PC-9 (cell line): ENCODE data around the gene TMPRSS4. TPM values are rescaled to one million over a fixed set of nuclear protein-coding genes. Genes with fewer than 3 reads are reported as not detected.

Experiments
- BruUV-seq: library from RNA; stranded (reverse); fragments of 400-500 nt; replicated peaks from 2 replicates; lab custom pipeline; 2021; lab: Mats Ljungman, UMichigan
- CTCF ChIA-PET: fragments of 300-600 bp; sonication (Branson Sonifier 250); formaldehyde crosslinking; loops from one replicate; lab custom pipeline; 2022; ENCODE audit warnings: antibody characterized with exemption; lab: Charles Lee
- POLR2A ChIA-PET: fragments of 300-600 bp; sonication (Branson Sonifier 250); formaldehyde crosslinking; loops from one replicate; lab custom pipeline; 2022; ENCODE audit warnings: antibody characterized with exemption; ENCODE audit not compliant: unreplicated experiment; lab: Charles Lee
- DNase-seq, 2 experiments: peaks; one replicate each; pipeline versions ENCODE4 v3.0.0 to v3.0.0-alpha.2; 2015 to 2022; ENCODE audit warnings: mixed read lengths in 1 of 2
- H2AFZ ChIP-seq: fragments of 200-600 bp; sonication (generic); 2 replicates; pipeline ENCODE4 v1.8.1; 2017; ENCODE audit warnings: antibody characterized with exemption
- H3F3A ChIP-seq: fragments of 200-600 bp; sonication (generic); 2 replicates; pipeline ENCODE4 v1.8.1; 2017; ENCODE audit warnings: antibody characterized with exemption, mild to moderate bottlenecking, low read depth; ENCODE audit not compliant: insufficient read depth
- H3K27ac ChIP-seq: fragments of 200-600 bp; sonication (generic); 2 replicates; pipeline ENCODE4 v1.6.1; 2016; ENCODE audit warnings: mixed run types
- H3K27me3 ChIP-seq: fragments of 200-600 bp; sonication (generic); 2 replicates; pipeline ENCODE4 v1.6.1; 2016; ENCODE audit warnings: low read depth, mixed run types; ENCODE audit not compliant: insufficient read depth
- H3K36me3 ChIP-seq: fragments of 200-600 bp; sonication (generic); 2 replicates; pipeline ENCODE4 v1.6.1; 2016; ENCODE audit warnings: low read depth, mixed run types
- H3K4me1 ChIP-seq: fragments of 200-600 bp; sonication (generic); replicated peaks from 2 replicates; pipeline ENCODE4 v1.6.1; 2016; ENCODE audit warnings: mixed run types; ENCODE audit not compliant: insufficient read depth
- H3K4me2 ChIP-seq: fragments of 200-600 bp; sonication (generic); 2 replicates; pipeline ENCODE4 v1.6.1; 2017; ENCODE audit warnings: mixed run types
- H3K4me3 ChIP-seq: fragments of 200-600 bp; sonication (generic); 2 replicates; pipeline ENCODE4 v1.6.1; 2016; ENCODE audit warnings: mixed run types
- H3K79me2 ChIP-seq: fragments of 200-600 bp; sonication (generic); 2 replicates; pipeline ENCODE4 v1.6.1; 2017; ENCODE audit warnings: low read depth, mixed run types
- H3K9me2 ChIP-seq: fragments of 200-600 bp; sonication (generic); 2 replicates; pipeline ENCODE4 v1.8.1; 2017; ENCODE audit warnings: mild to moderate bottlenecking; ENCODE audit not compliant: insufficient read depth
- H3K9me3 ChIP-seq: fragments of 200-600 bp; sonication (generic); 2 replicates; pipeline ENCODE4 v1.8.1; 2016; ENCODE audit warnings: low read depth; ENCODE audit not compliant: insufficient read depth
- H4K20me1 ChIP-seq: fragments of 200-600 bp; sonication (generic); 2 replicates; pipeline ENCODE4 v1.8.1; 2017; ENCODE audit not compliant: insufficient read depth
- EZH2 ChIP-seq: fragments of 200-600 bp; sonication (generic); IDR thresholded peaks from 2 replicates; pipeline ENCODE4 v1.8.0; 2017; ENCODE audit warnings: antibody characterized with exemption, low read depth
- intact Hi-C: fragments of 100-400 bp; cut with micrococcal nuclease; formaldehyde crosslinking; loops from one replicate; pipeline ENCODE4 v1.10.0; 2022; ENCODE audit not compliant: unreplicated experiment
- total RNA-seq: library from RNA; stranded (reverse); gene quantifications from 2 replicates; pipeline ENCODE4 v1.2.3, GENCODE V29; 2021
- TF ChIP-seq, protein P1 (sequence below): fragments of 200-600 bp; sonication (generic); conservative IDR thresholded peaks from 2 replicates; pipeline ENCODE4 v1.6.1; 2017; ENCODE audit warnings: mixed run types, antibody characterized with exemption, mild to moderate bottlenecking, moderate library complexity

Gene TMPRSS4
- total RNA-seq, 1 experiment from 2014 or later, result 27.6 TPM

DNA sequence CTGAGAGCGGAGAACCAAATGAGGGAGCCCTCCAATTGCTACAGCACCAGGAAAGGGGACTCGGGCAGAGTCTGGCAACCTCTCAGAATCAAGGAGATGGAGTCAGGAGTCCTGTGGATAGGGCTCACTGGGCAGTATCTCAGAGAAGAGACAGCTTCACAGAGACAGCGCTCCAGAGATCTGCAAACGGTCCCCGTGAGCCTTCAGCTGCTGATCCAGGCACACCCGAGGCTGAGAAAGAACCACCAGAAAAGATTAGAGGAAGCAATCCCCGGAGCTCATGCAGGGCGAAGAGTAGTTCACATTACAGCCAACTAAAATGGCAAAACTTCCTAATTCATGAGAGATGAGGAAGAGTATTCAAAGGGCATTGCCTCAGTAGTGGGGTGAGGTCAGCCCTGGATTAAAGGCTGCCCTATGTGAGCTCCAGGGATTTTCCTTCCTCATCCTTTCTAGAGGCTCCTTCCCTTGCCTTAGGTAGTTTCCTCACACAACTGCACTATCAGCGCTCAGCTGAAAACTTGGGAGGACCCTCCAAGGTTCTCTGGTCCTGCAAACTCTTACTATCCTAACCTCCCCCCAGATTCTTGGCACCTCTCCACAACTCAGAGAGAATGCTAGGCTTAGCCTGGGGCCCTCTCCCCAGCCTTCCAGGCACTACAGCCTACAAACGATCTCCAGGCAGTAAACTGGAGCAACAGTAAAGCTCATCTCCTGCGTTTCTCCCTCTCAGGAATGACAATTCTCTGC, 52.0 kb downstream of the TMPRSS4 start:
- no peaks in the 10 kb centered on the region; the same call in 1 of the 2 replicates for H3F3A ChIP-seq
- no peaks in the 10 kb centered on the region for H3K36me3 ChIP-seq
- no peak for TF ChIP-seq EZH2
- TF ChIP-seq, protein P1, sequence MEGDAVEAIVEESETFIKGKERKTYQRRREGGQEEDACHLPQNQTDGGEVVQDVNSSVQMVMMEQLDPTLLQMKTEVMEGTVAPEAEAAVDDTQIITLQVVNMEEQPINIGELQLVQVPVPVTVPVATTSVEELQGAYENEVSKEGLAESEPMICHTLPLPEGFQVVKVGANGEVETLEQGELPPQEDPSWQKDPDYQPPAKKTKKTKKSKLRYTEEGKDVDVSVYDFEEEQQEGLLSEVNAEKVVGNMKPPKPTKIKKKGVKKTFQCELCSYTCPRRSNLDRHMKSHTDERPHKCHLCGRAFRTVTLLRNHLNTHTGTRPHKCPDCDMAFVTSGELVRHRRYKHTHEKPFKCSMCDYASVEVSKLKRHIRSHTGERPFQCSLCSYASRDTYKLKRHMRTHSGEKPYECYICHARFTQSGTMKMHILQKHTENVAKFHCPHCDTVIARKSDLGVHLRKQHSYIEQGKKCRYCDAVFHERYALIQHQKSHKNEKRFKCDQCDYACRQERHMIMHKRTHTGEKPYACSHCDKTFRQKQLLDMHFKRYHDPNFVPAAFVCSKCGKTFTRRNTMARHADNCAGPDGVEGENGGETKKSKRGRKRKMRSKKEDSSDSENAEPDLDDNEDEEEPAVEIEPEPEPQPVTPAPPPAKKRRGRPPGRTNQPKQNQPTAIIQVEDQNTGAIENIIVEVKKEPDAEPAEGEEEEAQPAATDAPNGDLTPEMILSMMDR, result no peak
- no TSS peak for BruUV-seq
- H3K27me3 ChIP-seq, result no peaks in the 10 kb centered on the region
- CTCF ChIA-PET, result interaction anchor here (0.6 kb wide), 1 partner anchor 54 kb away, joined by 5 read pairs; no protein-coding TSS in a partner anchor
- H3K9me3 ChIP-seq, result no peaks in the 10 kb centered on the region
- H3K27ac ChIP-seq, result no peak overlapping the region
- no peaks in the 10 kb centered on the region for H3K9me2 ChIP-seq
- H2AFZ ChIP-seq, result no peak overlapping the region
- POLR2A ChIA-PET, result no interaction called here
- peaks cover 21% of the 10 kb centered on the region for H3K4me1 ChIP-seq
- H3K4me3 ChIP-seq, result no peak overlapping the region
- H3K4me2 ChIP-seq, result no peak overlapping the region
- no peak for DNase-seq
- no peaks in the 10 kb centered on the region for H3K79me2 ChIP-seq
- intact Hi-C loops, result no loop called here
- no peaks in the 10 kb centered on the region for H4K20me1 ChIP-seq

DNA sequence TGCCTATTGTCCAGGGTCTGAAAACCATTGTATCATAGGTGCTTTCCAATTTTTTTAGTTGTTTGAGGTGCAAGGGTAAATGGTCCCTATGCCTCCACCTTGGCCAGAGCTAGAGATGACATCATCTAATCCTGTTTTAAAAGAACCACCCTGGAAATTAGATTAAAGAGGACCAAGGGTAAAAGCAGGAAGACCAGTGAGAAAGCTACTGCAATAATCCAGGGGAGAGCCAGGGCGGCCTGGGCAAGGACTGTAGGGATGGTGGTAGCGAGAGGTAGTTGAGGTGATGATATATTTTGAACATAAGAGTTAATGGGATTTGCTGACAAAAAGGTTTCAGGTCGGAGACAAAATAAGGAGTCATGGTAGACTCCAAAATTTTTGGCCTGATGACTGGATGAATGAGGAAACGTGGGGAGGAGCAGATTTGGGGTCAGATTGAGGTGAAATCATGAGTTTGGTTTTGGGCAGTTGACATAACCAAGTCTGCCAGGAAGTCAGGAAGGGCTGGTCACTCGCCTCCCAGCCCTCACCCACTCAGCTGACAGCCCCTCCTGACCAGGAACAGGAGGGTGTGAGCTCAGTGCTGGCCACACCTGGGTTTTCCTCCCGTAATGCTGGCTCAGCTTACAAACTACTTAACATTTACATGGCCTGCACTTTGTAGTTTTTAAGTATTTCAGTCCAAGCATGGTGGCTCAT, 52.7 kb downstream of the TMPRSS4 start:
- no peak overlapping the region for H3K4me3 ChIP-seq
- no peak overlapping the region for H3K4me2 ChIP-seq
- no peaks in the 10 kb centered on the region for H3K9me2 ChIP-seq
- TF ChIP-seq, protein P1, result no peak
- no peak for TF ChIP-seq EZH2
- H3K9me3 ChIP-seq, result no peaks in the 10 kb centered on the region
- no peak overlapping the region for H3K27ac ChIP-seq
- H3K4me1 ChIP-seq, result peaks cover 21% of the 10 kb centered on the region
- DNase-seq, result peak in 1 of 2 experiments; percentile 59
- H3K27me3 ChIP-seq, result no peaks in the 10 kb centered on the region
- intact Hi-C loops, result loop anchor here (5.0 kb wide), 1 partner anchor 72 kb away; no protein-coding TSS in a partner anchor
- no peaks in the 10 kb centered on the region for H3K36me3 ChIP-seq
- no peak overlapping the region for H2AFZ ChIP-seq
- H4K20me1 ChIP-seq, result no peaks in the 10 kb centered on the region
- H3F3A ChIP-seq, result no peaks in the 10 kb centered on the region; the same call in 1 of the 2 replicates
- POLR2A ChIA-PET, result no interaction called here
- no TSS peak for BruUV-seq
- CTCF ChIA-PET, result interaction anchor here (0.5 kb wide), 1 partner anchor 10 kb away, joined by 3 read pairs; no protein-coding TSS in a partner anchor
- H3K79me2 ChIP-seq, result no peaks in the 10 kb centered on the region

DNA sequence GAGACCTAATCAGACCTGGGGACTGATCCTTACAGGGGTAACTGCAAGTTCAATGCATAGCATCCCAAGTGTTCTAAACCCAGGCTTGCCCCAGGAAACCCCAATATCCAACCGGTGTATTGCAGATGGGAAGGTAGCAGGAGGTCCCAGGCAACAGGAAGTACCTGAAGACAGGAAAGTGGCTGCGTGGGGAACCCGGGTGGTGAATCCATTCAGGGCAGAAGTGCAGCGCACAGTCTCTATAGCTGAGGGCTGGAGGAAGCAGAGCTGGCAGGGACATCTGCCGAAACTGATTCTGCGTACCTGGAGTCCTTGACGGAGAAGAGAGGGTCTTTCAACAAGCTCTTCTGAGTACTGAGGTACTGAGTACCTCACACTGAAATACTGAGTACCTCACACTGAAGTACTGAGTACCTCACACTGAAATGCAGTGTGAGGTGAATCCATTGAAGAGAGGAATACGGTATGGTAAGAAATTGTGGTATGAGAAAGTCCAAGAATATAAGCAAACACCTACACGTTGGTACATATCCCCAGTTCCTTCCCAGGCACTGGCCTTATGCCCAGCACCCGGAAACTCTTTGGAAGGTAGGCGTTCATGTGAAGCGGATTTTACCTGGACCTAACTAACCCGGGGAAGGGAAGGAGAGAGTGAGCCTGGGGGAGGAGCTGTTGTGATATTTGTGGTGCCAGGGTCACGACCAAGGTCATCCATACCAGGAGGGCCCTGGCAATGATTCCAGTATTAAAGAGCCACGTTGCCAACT, 55.7 kb downstream of the TMPRSS4 start:
- H3K79me2 ChIP-seq, result no peaks in the 10 kb centered on the region
- H3F3A ChIP-seq, result no peaks in the 10 kb centered on the region; the same call in 1 of the 2 replicates
- ChIA-PET POLR2A (no interaction called here), CTCF (no interaction called here)
- no TSS peak for BruUV-seq
- no peaks in the 10 kb centered on the region for H3K9me3 ChIP-seq
- no peaks in the 10 kb centered on the region for H4K20me1 ChIP-seq
- H3K4me1 ChIP-seq, result peaks cover 21% of the 10 kb centered on the region
- no peak overlapping the region for H3K27ac ChIP-seq
- H3K9me2 ChIP-seq, result no peaks in the 10 kb centered on the region
- no peak overlapping the region for H3K4me3 ChIP-seq
- no peak for TF ChIP-seq EZH2
- TF ChIP-seq, protein P1, result no peak
- intact Hi-C loops, result loop anchor here (5.0 kb wide), 1 partner anchor 75 kb away; no protein-coding TSS in a partner anchor
- no peaks in the 10 kb centered on the region for H3K36me3 ChIP-seq
- DNase-seq, result no peak
- no peaks in the 10 kb centered on the region for H3K27me3 ChIP-seq
- no peak overlapping the region for H2AFZ ChIP-seq
- H3K4me2 ChIP-seq, result no peak overlapping the region
